Esophagus muscularis mucosa (tissue), 4 donors: ENCODE measurements around the gene OR2T29. TPM values are rescaled to one million over a fixed set of nuclear protein-coding genes. Genes with fewer than 3 reads are reported as not detected.
"Not testable (repeated sequence)": the region's sequence is repeated elsewhere in the genome, so short reads cannot be mapped to it uniquely, and the experiment has no call there.

ENCODE experiments used
- DNase-seq: peaks from one replicate; pipeline ENCODE4 v3.0.0-alpha.2; 2017; ENCODE audit errors: extremely low spot score
- H3K27ac ChIP-seq, 4 donors: fragments of 200-600 bp; sonication (generic); replicated peaks in 1 of 4; 1 replicate in 3 of 4; 2 replicates in 1 of 4; pipeline ENCODE4 v1.5.1; 2016 to 2019; ENCODE audit warnings: mild to moderate bottlenecking in 1 of 4
- H3K27me3 ChIP-seq, 4 donors: fragments of 200-600 bp; sonication (generic); one replicate each; pipeline versions ENCODE4 v1.5.1 to v1.6.0; 2016 to 2019
- H3K36me3 ChIP-seq, 4 donors: fragments of 200-600 bp; sonication (generic); one replicate each; pipeline ENCODE4 v1.5.1; 2016 to 2019
- H3K4me1 ChIP-seq, 4 donors: fragments of 200-600 bp; sonication (generic); one replicate each; pipeline ENCODE4 v1.5.1; 2016 to 2019
- H3K4me3 ChIP-seq, 4 donors: fragments of 200-600 bp; sonication (generic); 1 replicate in 2 of 4; 2 replicates in 2 of 4; pipeline ENCODE4 v1.5.1; 2016 to 2019; ENCODE audit warnings: mild to moderate bottlenecking in 4 of 4, moderate library complexity in 1 of 4
- H3K9me3 ChIP-seq, 4 donors: fragments of 200-600 bp; sonication (generic); 1 replicate in 3 of 4; 2 replicates in 1 of 4; pipeline ENCODE4 v1.5.1; 2016 to 2019
- CTCF ChIP-seq, 3 experiments: fragments of 200-600 bp in 2 of 3; fragments of 450-650 bp in 1 of 3; sonication (generic) in 2 of 3; IDR thresholded peaks; one replicate each; pipeline ENCODE4 v1.5.1; 2017 to 2019; ENCODE audit warnings: antibody characterized with exemption in 3 of 3, mild to moderate bottlenecking in 2 of 3, moderate library complexity in 1 of 3
- EP300 ChIP-seq: sonication (generic); formaldehyde crosslinking; IDR thresholded peaks from one replicate; pipeline ENCODE4 v1.6.1; 2017; ENCODE audit warnings: antibody characterized with exemption
- POLR2A ChIP-seq: fragments of 450-650 bp; IDR thresholded peaks from one replicate; pipeline ENCODE4 v1.6.1; 2017; ENCODE audit warnings: antibody characterized with exemption, moderate library complexity, mild to moderate bottlenecking, low read depth
- POLR2AphosphoS5 ChIP-seq, 2 donors: sonication (generic); formaldehyde crosslinking; IDR thresholded peaks; one replicate each; pipeline ENCODE4 v1.6.1; 2017; ENCODE audit warnings: antibody characterized with exemption in 2 of 2
- WGBS: methylation state at CpG from one replicate; pipeline ENCODE4 v1.1.5; 2018; 5-methylcytosine and 5-hydroxymethylcytosine counted together
- intact Hi-C: fragments of 100-400 bp; cut with DNase I; formaldehyde crosslinking; loops from one replicate; pipeline ENCODE4 v1.15.1; 2023
- total RNA-seq, 4 donors: library from RNA; depleted of rRNA; stranded (reverse); fragments of >200 nt; gene quantifications; one replicate each; pipeline versions ENCODE4 v1.1.0 to v1.2.1, GENCODE V29; 2016

Gene OR2T29
- total RNA-seq, 4 donors from 2014 or later: not detected

- WGBS: 71% methylated on average over 3 of the region's 3 CpGs
- DNase-seq: no peak
- no peaks in the 10 kb centered on the region for H3K4me1 ChIP-seq
These were observed 22.7 kb upstream of the OR2T29 start for GRCh38 chr1:248585266-248585665.

GRCh38 chr1:248576260-248576980, 13.8 kb upstream of the OR2T29 start:
- intact Hi-C loops: no loop called here
- no peak overlapping the region for H3K27ac ChIP-seq
- no peaks in the 10 kb centered on the region for H3K4me1 ChIP-seq
- DNase-seq: no peak
- no peak overlapping the region for H3K4me3 ChIP-seq
- H3K9me3 ChIP-seq: no peaks in the 10 kb centered on the region
- 75% methylated on average over 9 of the region's 9 CpGs for WGBS
- no peaks in the 10 kb centered on the region for H3K27me3 ChIP-seq
- TF ChIP-seq POLR2AphosphoS5 (IDR thresholded peaks at IDR 0.05) (no peak), EP300 (no peak), CTCF (IDR thresholded peaks at IDR 0.05) (no peak), POLR2A (no peak)
- H3K36me3 ChIP-seq: no peaks in the 10 kb centered on the region

More at GRCh38 chr1:248585266-248585665, 22.7 kb upstream of the OR2T29 start:
- intact Hi-C loops: no loop called here
- H3K4me3 ChIP-seq: no peak overlapping the region
- no peak overlapping the region for H3K27ac ChIP-seq
- no peaks in the 10 kb centered on the region for H3K36me3 ChIP-seq
- no peaks in the 10 kb centered on the region for H3K27me3 ChIP-seq
- TF ChIP-seq POLR2AphosphoS5 (IDR thresholded peaks at IDR 0.05) (no peak), EP300 (no peak), POLR2A (no peak), CTCF (IDR thresholded peaks at IDR 0.05) (no peak)
- no peaks in the 10 kb centered on the region for H3K9me3 ChIP-seq

- H3K4me1 ChIP-seq, H3K36me3 ChIP-seq, H3K9me3 ChIP-seq, DNase-seq, H3K4me3 ChIP-seq, H3K27ac ChIP-seq, intact Hi-C loops, H3K27me3 ChIP-seq: not testable (repeated sequence)
- 80% methylated on average over 2 of the region's 3 CpGs for WGBS
These were observed 12.1 kb upstream of the OR2T29 start, which contains the start of gene OR2T34 for GRCh38 chr1:248574657-248575056. Gene OR2T34 (minus strand): TSS chr1:248574757. CDS start chr1:248574757, 0 bp downstream.

GRCh38 chr1:248573856-248574255, 11.3 kb upstream of the OR2T29 start:
- H3K9me3 ChIP-seq, intact Hi-C loops: not testable (repeated sequence)

GRCh38 chr1:248572049-248572448, 9.5 kb upstream of the OR2T29 start:
- H3K4me1 ChIP-seq, H3K27me3 ChIP-seq, H3K36me3 ChIP-seq, DNase-seq, H3K9me3 ChIP-seq, H3K4me3 ChIP-seq, intact Hi-C loops, H3K27ac ChIP-seq: not testable (repeated sequence)
- no CpG with 5 or more reads among the region's 1 CpG for WGBS

More at GRCh38 chr1:248573856-248574255, 11.3 kb upstream of the OR2T29 start:
- H3K27me3 ChIP-seq, H3K27ac ChIP-seq, H3K36me3 ChIP-seq, H3K4me3 ChIP-seq, DNase-seq, H3K4me1 ChIP-seq: not testable (repeated sequence)
- WGBS: 75% methylated on average over 5 of the region's 8 CpGs

GRCh38 chr1:248570811-248571210, 8.2 kb upstream of the OR2T29 start:
- H3K27me3 ChIP-seq, H3K9me3 ChIP-seq, H3K36me3 ChIP-seq, DNase-seq, intact Hi-C loops, H3K4me3 ChIP-seq, H3K4me1 ChIP-seq, H3K27ac ChIP-seq: not testable (repeated sequence)
- 69% methylated on average over 3 of the region's 3 CpGs for WGBS

GRCh38 chr1:248569049-248569448, 6.5 kb upstream of the OR2T29 start:
- H3K27ac ChIP-seq, H3K9me3 ChIP-seq, H3K4me1 ChIP-seq, H3K4me3 ChIP-seq, intact Hi-C loops, DNase-seq, H3K36me3 ChIP-seq, H3K27me3 ChIP-seq: not testable (repeated sequence)
- WGBS: 40% methylated on average over 2 of the region's 2 CpGs

- 68% methylated on average over 11 of the region's 11 CpGs for WGBS
- intact Hi-C loops: not testable (repeated sequence)
These were observed 3.2 kb upstream of the OR2T29 start for GRCh38 chr1:248565530-248566373.

GRCh38 chr1:248551027-248551426, 11.5 kb downstream of the OR2T29 start:
- H3K9me3 ChIP-seq, H3K4me3 ChIP-seq, H3K36me3 ChIP-seq, DNase-seq, H3K27me3 ChIP-seq, H3K27ac ChIP-seq, intact Hi-C loops, H3K4me1 ChIP-seq: not testable (repeated sequence)
- WGBS: no CpG with 5 or more reads among the region's 6 CpGs

More at GRCh38 chr1:248565530-248566373, 3.2 kb upstream of the OR2T29 start:
- not testable (repeated sequence) for H3K27me3 ChIP-seq, H3K9me3 ChIP-seq, H3K36me3 ChIP-seq, H3K4me1 ChIP-seq, DNase-seq, H3K4me3 ChIP-seq, H3K27ac ChIP-seq

GRCh38 chr1:248547383-248547782, 15.2 kb downstream of the OR2T29 start:
- no CpG with 5 or more reads among the region's 2 CpGs for WGBS
- intact Hi-C loops: not testable (repeated sequence)

More at GRCh38 chr1:248547383-248547782, 15.2 kb downstream of the OR2T29 start:
- not testable (repeated sequence) for H3K4me3 ChIP-seq, H3K27ac ChIP-seq, H3K4me1 ChIP-seq, H3K27me3 ChIP-seq, H3K36me3 ChIP-seq, DNase-seq, H3K9me3 ChIP-seq
